ENCODE data around the gene MPST. TPM values are rescaled to one million over a fixed set of nuclear protein-coding genes. Genes with fewer than 3 reads are reported as not detected.

The MPST gene
- total RNA-seq, 1 experiment from 2014 or later, result 68.6 TPM

GRCh38 chr22:37079158-37079557 lies 59.6 kb downstream of the MPST start:
- no peak overlapping the region for H2AFZ ChIP-seq (ENCODE audit: low read depth, low read length, poor library complexity, severe bottlenecking)
- no peaks in the 10 kb centered on the region for H3K79me2 ChIP-seq (ENCODE audit: insufficient read depth, low read length)
- no peak for TF ChIP-seq ELF1 (IDR thresholded peaks at IDR 0.05; ENCODE audit: borderline replicate concordance, low read depth)
- TF ChIP-seq SRF (IDR thresholded peaks at IDR 0.05; ENCODE audit: low read depth), result no peak
- TF ChIP-seq YY1 (IDR thresholded peaks at IDR 0.05; ENCODE audit: extremely low read depth, insufficient replicate concordance, low read depth, low read length), result no peak
- TF ChIP-seq SP1 (IDR thresholded peaks at IDR 0.05; ENCODE audit: low read depth), result no peak
- TF ChIP-seq ATF3 (IDR thresholded peaks at IDR 0.05), result no peak
- TF ChIP-seq CBX3 (IDR thresholded peaks at IDR 0.05; ENCODE audit: low read depth), result no peak
- no peak for TF ChIP-seq ZFX (IDR thresholded peaks at IDR 0.05)
- H3K27ac ChIP-seq (ENCODE audit: low read depth, low read length), result no peak overlapping the region
- BruUV-seq (replicated peaks), result no TSS peak
- DNase-seq (ENCODE audit: low read depth, low spot score) (no peak), ATAC-seq (no peak)
- RAD21 ChIA-PET (ENCODE audit: low non-redundant PET in 1 of 2, low total read pairs in 2 of 2, uncharacterized antibody in 2 of 2, unreplicated experiment in 2 of 2), result no interaction called here
- H3K9ac ChIP-seq (ENCODE audit: low read length), result no peak overlapping the region
- peaks cover 0 to 5% of the 10 kb centered on the region in 2 experiments; a peak in 2 of 4 replicates for H3K4me1 ChIP-seq (ENCODE audit: control insufficient read depth in 1 of 2, insufficient read depth in 2 of 2, low read length in 2 of 2)
- peaks cover 18% of the 10 kb centered on the region for H3K27me3 ChIP-seq (ENCODE audit: insufficient read depth, low read length)
- H4K20me1 ChIP-seq (ENCODE audit: insufficient read depth), result no peaks in the 10 kb centered on the region
- CTCF ChIA-PET, result no interaction called here
- no peaks in the 10 kb centered on the region for H3K9me3 ChIP-seq (ENCODE audit: control insufficient read depth in 1 of 2, insufficient read depth in 1 of 2, low read depth in 1 of 2, low read length in 2 of 2)
- H3K4me3 ChIP-seq (replicated peaks in 1 of 2; ENCODE audit: low read depth in 1 of 2, low read length in 2 of 2), result no peak overlapping the region
- no peaks in the 10 kb centered on the region for H3K36me3 ChIP-seq (ENCODE audit: control insufficient read depth in 1 of 2, insufficient read depth in 2 of 2, low read length in 2 of 2)
- H3K4me2 ChIP-seq (ENCODE audit: low read length), result no peak overlapping the region
- H3K9me2 ChIP-seq (ENCODE audit: insufficient read depth), result no peaks in the 10 kb centered on the region
- POLR2A ChIA-PET, result no interaction called here
- intact Hi-C loops (cut with micrococcal nuclease), result no loop called here

Other genes starting within 250 kb of the MPST start
- gene IFT27, start 243.6 kb upstream of the MPST start, total RNA-seq (2021; ENCODE audit: unreplicated experiment), result 23.2 TPM
- not detected for gene PVALB, start 202.7 kb upstream of the MPST start, total RNA-seq (2021; ENCODE audit: unreplicated experiment)
- gene NCF4, start 158.7 kb upstream of the MPST start, total RNA-seq (2021; ENCODE audit: unreplicated experiment), result 0.37 TPM
- 0.10 TPM for gene CSF2RB, start 106.1 kb upstream of the MPST start, total RNA-seq (2021; ENCODE audit: unreplicated experiment)
- 32.1 TPM for gene TST, start 295 bp upstream of the MPST start, total RNA-seq (2021; ENCODE audit: unreplicated experiment)
- 23.4 TPM for gene KCTD17, start 32.0 kb downstream of the MPST start, total RNA-seq (2021; ENCODE audit: unreplicated experiment)
- 0.39 TPM for gene TMPRSS6, start 90.0 kb downstream of the MPST start, total RNA-seq (2021; ENCODE audit: unreplicated experiment)
- gene IL2RB, start 130.2 kb downstream of the MPST start, total RNA-seq (2021; ENCODE audit: unreplicated experiment), result 0.30 TPM
- 15.2 TPM for gene C1QTNF6, start 168.5 kb downstream of the MPST start, total RNA-seq (2021; ENCODE audit: unreplicated experiment)
- not detected for gene SSTR3, start 192.7 kb downstream of the MPST start, total RNA-seq (2021; ENCODE audit: unreplicated experiment)
- gene RAC2, start 224.5 kb downstream of the MPST start, total RNA-seq (2021; ENCODE audit: unreplicated experiment), result 62.0 TPM